AG09319 (cell line): Measurements from ENCODE around the gene SERTAD2.

Experiments used
- DNase-seq: peaks from one replicate; pipeline ENCODE4 v3.0.0-alpha.2; 2010; ENCODE audit warnings: low read depth; ENCODE audit errors: extremely low read depth
- CTCF ChIP-seq: IDR thresholded peaks from 2 replicates; pipeline ENCODE4 v1.5.1; 2011; ENCODE audit warnings: low read depth, mild to moderate bottlenecking, inconsistent platforms, low read length, moderate library complexity

Gene SERTAD2

GRCh38 chr2:64626146-64626809, 27.4 kb downstream of the SERTAD2 start:
- no peak for TF ChIP-seq CTCF
- DNase-seq = no peak

GRCh38 chr2:64625299-64626145, 28.2 kb downstream of the SERTAD2 start:
- no peak for TF ChIP-seq CTCF
- DNase-seq = no peak

- DNase-seq = no peak
Observed at GRCh38 chr2:64624862-64625261, 28.9 kb downstream of the SERTAD2 start.

DNA sequence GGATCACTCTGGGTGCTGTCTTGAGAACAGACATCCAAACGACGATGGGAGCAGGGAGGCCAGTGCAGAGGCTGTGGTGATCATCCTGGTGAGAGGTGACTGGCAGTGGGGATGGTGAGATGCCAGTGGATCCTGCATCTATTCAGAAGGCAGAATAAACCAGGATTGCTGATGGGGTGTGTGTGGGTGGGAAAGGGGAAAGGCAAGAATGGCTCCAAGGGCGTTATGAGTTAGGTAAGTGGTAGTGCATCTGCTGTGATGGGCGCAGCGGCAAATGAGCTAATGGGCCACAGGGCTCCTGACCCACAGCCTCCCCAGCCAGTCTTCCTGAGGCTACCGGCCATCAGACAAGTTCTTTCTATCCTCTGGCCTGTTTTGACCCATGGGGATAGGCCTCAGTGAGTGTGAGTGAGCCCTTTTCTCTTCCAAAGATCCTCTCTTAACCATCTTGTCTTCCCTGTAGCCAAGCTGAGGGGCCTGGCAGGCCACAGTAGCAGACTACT, 29.6 kb downstream of the SERTAD2 start:
- no peak for DNase-seq
- no peak for TF ChIP-seq CTCF

More at GRCh38 chr2:64624862-64625261, 28.9 kb downstream of the SERTAD2 start:
- no peak for TF ChIP-seq CTCF

- no peak for DNase-seq
- no peak for TF ChIP-seq CTCF
Observed at GRCh38 chr2:64623242-64623850, 30.4 kb downstream of the SERTAD2 start.

GRCh38 chr2:64622443-64623241, 31.1 kb downstream of the SERTAD2 start:
- peak; percentile 44 for TF ChIP-seq CTCF
- no peak for DNase-seq
